NCI-H2107 (cell line): ENCODE measurements around the gene CAPN7.
"Not testable (repeated sequence)": the region's sequence is repeated elsewhere in the genome, so short reads cannot be mapped to it uniquely, and the experiment has no call there.

ENCODE experiments used
- DNase-seq: peaks from one replicate; lab custom pipeline; 2025; lab: John Stamatoyannopoulos, UW

The CAPN7 gene

DNA sequence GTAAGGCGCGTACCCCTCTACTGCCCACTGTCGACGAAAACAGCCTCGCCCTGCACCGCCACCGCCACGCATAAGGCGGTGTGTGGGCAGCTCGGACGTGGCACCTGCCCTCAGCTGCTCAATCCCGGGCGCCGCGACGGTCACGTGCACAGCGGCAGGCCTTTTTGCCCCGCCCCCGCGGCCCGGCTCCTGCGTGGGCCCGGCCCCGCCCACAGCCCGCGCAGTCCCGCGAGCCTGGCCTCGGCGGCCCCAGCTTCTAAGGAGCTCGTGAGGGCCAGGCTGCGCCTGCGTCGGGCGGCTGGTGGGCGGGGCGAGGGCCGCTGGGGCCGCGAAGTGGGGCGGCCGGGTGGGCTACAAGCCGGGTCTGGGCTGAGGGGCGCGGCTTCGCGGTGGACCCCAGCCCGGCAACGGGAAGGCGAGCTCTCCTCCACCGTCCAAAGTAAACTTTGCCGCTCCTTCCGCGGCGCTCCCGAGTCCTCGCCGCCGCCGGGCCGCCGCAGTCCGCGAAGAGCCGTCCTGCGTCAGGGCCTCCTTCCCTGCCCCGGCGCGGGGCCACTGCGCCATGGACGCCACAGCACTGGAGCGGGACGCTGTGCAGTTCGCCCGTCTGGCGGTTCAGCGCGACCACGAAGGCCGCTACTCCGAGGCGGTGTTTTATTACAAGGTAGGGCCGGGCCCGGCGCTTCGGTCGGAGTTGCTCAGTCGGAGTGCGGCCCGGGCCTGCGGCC lies at the start of gene CAPN7:
Gene CAPN7, plus strand, starts transcription at position 313 of the 728 bp plus-strand sequence. Its CDS starts 250 bp downstream, at position 563.
- DNase-seq = no peak

GRCh38 chr3:15157441-15157840 lies 48.6 kb upstream of the CAPN7 start:
- DNase-seq = no peak

DNA sequence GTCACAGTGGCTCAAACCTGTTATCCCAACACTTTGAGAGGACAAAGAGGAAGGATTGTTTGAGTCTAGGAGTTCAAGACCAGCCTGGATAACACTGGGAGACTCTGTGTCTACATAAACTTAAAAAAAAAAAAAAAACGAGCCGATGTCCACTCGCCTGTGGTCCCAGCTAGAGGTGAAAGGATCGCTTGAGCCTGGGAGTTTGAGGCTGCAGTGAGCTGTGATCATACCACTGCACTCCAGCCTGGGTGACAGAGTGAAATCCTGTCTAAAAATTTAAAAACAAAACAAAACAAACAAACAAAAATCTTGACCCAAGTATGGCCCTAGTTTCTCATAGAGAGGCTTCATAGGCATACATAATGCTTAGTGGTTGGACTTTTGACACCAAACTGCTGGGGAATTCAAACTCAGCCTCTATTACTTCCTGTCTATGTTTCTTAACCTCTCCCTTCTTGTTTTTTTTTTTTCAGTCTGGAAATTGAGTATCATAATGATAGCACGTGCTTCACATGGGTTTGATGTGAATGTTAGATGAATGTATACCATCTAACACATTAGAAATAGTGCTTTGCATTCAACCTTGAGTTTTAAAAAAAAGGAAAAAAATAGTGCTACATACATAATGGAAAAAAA lies 46.4 kb upstream of the CAPN7 start:
- DNase-seq = no peak

DNA sequence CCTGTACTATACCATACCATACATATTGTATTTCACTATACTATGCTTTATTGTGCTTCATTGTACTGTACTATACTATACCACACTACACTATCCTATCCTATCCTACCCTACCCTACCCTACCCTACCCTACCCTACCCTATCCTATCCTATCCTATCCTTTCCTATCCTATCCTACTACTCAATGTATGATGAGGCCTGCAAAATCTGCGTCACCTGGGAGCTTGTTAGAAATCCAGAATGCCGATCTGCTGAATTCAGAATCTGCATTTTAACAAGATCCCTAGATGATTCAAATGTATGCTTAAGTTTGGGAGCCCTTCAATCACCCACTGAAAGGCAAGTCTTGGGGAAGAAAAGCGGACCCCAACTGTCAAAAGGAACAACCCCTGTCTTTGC lies 45.4 kb upstream of the CAPN7 start:
- DNase-seq = no peak

DNA sequence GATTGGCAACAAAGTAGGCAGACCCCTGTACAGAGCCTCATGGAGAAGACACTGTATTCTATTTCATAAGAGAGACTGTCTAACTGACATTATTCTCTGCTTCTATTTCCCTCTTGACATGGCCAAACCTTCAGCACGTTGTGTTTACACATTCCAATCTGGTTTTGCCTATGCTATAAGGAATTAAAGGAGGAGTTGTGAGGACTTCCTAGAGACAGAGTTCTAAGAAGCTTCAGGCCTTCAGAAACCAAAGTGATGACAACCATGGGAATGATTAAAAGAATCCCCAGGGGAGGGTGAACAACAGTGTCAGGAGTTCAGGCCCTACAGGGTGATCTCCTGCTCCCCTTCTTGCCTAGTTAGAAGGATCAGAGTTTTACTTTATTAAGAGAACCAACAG lies 44.9 kb upstream of the CAPN7 start:
- no peak for DNase-seq

DNA sequence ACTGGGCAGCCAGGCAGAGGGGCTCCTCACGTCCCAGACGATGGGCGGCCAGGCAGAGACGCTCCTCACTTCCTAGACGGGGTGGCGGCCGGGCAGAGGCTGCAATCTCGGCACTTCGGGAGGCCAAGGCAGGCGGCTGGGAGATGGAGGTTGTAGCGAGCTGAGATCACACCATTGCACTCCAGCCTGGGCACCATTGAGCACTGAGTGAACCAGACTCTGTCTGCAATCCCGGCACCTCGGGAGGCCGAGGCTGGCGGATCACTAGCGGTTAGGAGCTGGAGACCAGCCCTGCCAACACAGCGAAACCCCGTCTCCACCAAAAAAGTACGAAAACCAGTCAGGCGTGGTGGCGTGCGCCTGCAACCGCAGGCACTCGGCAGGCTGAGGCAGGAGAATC lies 42.4 kb upstream of the CAPN7 start:
- not testable (repeated sequence) for DNase-seq

GRCh38 chr3:15164340-15164739 lies 41.7 kb upstream of the CAPN7 start:
- DNase-seq = no peak

- DNase-seq = no peak
Measured at GRCh38 chr3:15165061-15165460, 41.0 kb upstream of the CAPN7 start.

GRCh38 chr3:15166391-15166790 lies 39.7 kb upstream of the CAPN7 start:
- not testable (repeated sequence) for DNase-seq

GRCh38 chr3:15171096-15171495 lies 35.0 kb upstream of the CAPN7 start:
- DNase-seq = no peak

DNA sequence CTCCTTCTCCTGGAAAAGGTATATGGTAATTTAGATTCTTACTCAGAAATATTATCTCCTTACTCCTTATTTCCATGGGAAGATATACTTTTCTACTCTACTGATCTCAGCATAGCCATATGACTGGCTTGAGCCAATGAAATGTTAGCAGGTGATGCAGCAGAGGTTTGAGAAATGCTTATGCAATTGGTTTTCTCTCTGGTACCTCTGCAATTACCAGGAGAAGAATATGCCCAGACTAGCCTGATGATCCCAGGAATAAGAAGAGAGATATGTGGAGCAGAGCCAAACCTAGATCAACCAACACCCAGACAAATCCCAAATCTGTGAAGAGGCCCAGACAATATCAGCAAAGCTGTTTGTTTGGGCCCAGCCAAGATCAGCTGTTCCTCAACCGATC lies 33.2 kb upstream of the CAPN7 start:
- DNase-seq = no peak

DNA sequence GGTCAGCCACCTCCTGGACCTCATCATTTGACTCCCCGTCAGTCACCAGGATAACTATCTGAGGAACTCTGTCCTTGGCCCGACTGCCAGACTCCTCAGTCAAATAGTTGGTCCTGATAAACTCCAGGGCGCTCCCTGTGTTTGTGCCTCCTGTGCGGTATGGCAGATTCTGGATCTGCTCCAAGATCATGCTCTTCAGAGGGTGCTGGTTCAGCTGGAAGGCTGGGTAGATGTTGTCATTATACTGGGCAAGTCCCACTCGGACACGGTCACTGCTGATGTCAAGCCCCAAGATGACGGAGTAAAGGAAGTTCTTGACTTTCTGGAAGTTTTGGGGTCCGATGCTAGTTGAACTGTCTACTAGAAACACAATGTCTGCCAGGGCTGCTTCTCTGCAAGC lies 31.1 kb upstream of the CAPN7 start:
- DNase-seq = no peak

DNA sequence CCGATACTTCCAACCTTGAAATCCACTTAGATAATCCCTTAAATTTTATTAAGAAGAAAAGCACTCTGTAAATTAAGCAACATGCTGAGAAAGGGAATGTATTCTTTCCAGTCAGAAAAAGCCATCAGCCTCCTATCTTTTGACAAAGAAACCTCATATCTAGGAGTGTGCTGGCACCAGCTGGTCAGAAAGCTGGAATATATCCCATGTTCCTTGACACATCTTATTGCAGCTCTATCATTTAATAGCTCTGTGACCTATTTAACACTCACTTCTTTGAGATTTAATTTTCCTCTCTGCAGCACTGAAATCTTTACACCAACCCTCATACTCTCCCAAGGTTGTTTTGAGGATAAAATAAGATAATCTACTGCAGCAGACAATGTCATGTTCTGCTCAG lies 30.4 kb upstream of the CAPN7 start:
- DNase-seq = no peak

GRCh38 chr3:15180042-15180611 lies 25.9 kb upstream of the CAPN7 start:
- DNase-seq = no peak

DNA sequence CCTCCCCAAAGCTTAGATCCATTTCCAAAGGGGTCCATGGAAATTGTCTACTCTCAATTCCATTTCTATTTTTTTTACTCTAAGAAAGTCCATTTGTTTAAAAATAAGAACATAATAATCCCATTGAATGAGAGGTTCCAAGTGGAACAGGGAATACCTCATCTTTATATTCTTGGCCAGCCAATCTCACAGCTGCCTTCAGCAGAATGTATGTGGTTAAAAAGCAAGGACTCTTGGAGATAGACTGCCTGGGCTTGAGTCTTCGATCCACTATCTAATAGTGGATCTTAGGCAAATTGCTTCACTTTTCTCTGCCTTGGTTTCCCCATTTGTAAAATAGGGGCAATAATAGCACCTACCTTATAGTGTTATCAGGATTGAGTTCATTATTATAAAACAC lies 24.5 kb upstream of the CAPN7 start:
- DNase-seq = no peak

- DNase-seq = no peak
Measured at GRCh38 chr3:15181963-15182362, 24.1 kb upstream of the CAPN7 start.

GRCh38 chr3:15183011-15183410 lies 23.0 kb upstream of the CAPN7 start:
- no peak for DNase-seq

GRCh38 chr3:15185404-15185803 lies 20.6 kb upstream of the CAPN7 start:
- no peak for DNase-seq

- DNase-seq = no peak
Measured at GRCh38 chr3:15186101-15186476, 20.0 kb upstream of the CAPN7 start.

GRCh38 chr3:15186477-15187164 lies 19.4 kb upstream of the CAPN7 start:
- DNase-seq = not testable (repeated sequence)

DNA sequence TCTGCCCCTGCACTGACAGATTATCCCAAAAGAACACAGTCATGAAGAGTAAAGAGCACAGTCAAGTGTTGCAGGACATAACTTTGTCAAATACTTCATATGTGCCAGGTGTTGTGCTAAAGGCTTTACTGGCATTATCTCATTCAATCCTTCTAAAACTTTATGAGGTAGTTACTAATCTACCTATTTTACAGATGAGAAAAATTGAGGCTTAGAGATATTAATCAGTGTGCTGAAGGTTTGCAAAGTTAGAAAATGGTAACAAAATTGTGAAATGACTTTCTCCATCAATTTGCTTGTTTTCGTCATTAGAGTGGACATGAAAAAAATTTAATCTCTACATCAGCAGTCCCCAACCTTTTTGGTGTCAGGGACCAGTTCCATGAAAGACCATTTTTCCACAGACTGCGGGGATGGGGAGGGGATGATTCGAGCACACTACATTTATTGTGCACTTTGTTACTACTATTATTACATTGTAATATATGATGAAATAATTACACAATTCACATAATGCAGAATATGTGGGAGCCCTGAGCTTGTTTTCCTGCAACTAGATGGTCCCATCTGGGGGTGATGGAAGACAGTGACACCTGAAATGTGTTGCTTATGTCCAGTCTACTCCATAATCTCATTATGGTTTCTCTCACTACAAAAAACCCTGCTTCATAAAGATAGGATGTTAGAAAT lies 8.6 kb upstream of the CAPN7 start:
- no peak for DNase-seq

DNA sequence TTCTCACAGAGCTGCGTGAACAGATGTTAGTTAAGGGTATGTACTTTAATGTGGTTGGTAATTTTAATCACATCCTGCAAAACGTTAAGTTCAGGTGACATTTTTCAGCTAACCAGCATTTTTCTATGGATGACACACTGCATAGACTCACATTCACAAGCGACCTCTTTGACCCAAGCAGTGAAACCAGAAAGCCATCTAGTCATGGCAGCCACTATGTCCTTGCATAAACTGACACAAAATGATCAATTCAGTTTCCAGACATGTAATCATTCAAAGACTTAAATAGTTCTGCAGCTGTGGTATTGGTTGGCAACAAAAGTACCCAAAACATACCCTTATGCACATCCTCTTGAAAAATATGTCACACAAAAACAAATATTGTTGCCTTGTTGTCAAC lies 7.4 kb upstream of the CAPN7 start:
- DNase-seq = no peak
